NCI-H510A (cell line): Measurements from ENCODE around the gene ATP2B2.

Experiments used
- DNase-seq: peaks from one replicate; lab custom pipeline; 2025; lab: John Stamatoyannopoulos, UW

ATP2B2 gene

DNA sequence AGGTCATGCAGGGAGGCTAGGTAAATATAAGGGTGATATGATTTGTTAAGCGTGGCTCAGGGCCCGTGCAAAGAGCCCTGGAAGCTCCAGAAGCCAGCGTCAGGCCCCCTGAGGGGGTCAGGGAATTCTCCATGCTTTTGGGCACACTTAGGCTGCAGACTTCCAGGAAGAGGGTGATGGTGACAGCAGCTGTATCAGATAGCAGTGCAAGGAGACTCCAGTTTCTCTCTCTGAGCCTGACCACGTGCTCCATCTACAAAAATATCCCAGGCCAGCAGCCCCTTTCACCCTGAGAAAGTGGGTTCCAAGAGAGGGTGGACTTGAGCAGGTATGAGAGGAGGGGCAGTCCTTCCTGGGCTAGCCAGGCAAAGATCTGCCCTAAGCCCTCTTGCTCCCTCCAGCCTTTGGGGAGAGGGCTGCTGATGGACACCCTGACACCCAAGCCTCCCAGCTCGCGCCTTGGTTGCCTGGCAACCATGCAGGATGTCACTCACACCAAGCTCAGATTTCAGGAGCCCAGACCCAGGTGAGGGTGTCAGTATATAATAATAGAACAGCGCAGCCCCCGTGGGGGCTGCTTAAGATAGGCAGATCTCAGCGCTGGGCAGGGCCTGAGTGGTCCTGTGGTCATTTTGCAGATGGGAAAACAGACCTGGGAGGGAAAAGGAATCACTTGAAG lies 35.8 kb downstream of the ATP2B2 start:
- DNase-seq, result no peak

GRCh38 chr3:10468613-10469354 lies 36.6 kb downstream of the ATP2B2 start:
- DNase-seq, result no peak

- no peak for DNase-seq
These were observed 37.3 kb downstream of the ATP2B2 start for GRCh38 chr3:10467904-10468612.

DNA sequence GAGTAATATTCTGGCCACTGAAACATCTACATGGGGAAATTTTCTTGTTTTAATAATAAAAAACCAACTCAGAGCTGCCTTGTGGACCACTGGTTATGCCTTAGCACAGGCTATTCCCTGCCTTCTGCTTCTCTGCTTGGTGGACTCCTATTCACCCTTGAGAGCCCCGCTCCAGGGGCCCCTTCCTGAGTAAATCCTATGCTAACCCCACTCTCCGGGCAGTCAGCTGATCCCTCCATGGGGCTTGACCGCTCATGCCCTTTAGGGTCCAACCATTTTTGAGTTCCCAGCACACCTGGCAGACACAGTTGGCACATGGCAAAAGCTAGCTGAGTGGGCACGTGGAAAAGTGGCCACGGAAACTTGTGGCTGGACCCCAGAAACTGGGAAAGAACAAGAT lies 38.2 kb downstream of the ATP2B2 start:
- DNase-seq, result no peak

- DNase-seq, result no peak
These were observed 39.2 kb downstream of the ATP2B2 start for GRCh38 chr3:10466186-10466585.

GRCh38 chr3:10465161-10465560 lies 40.2 kb downstream of the ATP2B2 start:
- DNase-seq, result no peak

- no peak for DNase-seq
These were observed 41.6 kb downstream of the ATP2B2 start for GRCh38 chr3:10463533-10464434.

DNA sequence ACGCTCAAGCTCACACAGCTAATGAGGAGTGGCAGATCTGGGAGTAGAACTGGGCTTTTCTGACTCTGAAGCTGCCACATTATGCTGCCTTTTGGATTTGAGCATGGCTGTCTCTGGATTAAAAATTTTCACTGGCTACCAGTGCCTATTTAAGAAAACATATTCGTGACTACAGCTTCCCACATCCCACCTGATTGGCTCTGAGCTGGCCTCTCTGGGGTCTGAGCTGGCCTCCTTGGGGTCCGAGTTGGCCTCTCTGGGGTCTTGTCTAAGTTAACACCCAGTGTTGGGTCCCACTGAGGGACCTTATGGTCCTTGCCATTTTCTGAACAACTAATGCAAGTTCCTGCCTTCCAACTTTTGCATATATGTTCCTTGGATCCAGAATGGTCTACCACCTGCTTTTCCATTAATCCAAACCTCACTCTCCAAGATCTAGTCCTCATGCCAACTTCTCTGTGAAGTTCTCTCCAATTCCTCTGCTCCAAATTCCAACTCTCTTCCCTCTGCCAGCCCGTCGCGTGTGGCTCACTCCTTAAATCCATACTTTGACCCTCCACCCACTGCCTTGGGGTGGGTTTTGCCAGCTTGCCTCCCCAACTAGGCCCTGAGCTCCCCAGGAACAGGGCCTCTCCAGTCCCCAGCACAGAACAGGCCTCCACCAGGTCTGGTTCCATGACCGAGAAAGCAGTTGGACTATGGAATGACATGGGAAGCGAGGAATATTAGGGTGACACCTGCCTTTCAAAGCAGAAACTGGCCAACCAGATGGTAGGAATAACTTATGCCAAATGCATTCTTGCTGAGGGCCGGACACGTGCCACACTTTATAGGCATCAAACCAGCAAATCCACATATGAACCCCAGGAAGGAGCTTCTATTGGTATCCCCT lies 42.5 kb downstream of the ATP2B2 start:
- DNase-seq, result no peak

GRCh38 chr3:10460951-10461545 lies 44.3 kb downstream of the ATP2B2 start:
- no peak for DNase-seq

DNA sequence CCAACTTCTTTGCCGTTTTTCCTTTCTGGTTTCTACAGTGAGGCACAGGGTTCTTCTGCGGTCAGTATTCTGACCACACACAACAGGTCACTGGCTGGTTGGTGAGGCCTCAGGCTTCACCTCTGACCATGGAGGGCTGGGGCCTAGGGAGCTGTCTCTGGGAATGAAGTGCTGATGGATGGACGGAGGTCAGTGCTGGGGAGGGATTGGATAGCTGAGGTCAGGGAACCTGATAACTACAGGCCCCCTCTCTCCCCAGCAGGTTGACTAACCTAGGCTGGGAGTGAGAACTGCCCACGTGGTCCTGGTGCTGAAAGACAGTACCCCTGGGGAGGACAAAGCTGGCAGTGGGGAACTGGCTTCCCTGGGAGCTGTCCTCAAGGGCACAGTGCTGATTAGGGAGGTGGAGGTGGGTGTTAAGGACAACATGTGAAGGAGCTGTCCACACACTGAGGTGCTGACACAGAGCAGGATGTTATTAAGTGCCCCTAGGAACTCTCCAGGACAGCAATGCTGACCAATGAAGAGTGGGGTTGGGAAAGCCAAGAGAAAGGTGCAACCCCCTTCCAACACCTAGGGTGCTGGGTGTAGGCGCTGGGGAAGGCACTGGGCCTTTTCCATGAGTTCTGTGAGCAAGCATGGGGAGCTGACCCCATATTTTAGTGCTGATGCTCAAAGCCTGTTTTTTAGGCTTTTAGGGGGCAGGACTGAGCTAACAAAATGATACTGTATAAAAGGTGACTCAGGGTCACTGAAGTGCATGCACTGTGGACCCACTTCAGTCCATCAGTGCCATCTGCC lies 45.2 kb downstream of the ATP2B2 start:
- no peak for DNase-seq

DNA sequence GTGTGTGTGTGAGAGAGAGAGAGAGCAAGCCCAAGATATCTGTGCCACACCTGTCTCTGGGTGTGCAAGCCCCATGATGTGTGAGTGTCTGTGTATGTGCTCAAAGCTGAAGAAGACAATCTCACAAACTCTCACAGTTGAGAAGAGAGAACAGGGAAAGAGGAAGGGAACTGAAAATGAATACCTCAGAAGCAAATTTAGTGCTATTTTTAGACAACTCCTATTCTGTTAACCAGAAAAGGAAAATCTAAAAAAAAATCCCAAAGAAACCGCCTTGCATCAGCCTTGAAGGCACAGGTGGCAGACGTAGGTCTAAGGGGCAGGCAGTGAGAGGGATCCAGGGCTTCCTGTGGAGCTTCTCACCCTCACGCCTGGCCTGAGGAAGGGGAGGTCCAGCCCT lies 47.8 kb downstream of the ATP2B2 start:
- DNase-seq, result no peak

DNA sequence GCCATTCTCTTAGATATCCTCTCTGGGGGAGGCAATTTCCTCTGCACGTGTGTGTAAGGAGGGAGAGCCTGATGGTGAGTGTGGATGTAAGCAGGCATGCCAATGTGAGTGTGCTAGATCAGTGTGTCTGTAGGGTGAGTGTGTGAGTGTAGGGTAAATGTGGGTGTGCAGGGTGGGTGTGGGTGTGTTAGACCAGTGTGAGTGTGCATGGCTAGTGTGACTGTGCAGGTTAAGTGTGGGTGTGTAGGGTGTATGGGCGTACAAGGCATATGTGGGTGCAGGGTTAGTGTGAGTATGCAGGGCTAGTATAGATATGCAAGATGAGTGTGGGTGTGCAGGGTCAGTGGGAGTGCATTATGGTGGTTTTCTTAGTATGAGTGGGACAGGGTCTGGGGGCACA lies 48.4 kb downstream of the ATP2B2 start:
- no peak for DNase-seq

DNA sequence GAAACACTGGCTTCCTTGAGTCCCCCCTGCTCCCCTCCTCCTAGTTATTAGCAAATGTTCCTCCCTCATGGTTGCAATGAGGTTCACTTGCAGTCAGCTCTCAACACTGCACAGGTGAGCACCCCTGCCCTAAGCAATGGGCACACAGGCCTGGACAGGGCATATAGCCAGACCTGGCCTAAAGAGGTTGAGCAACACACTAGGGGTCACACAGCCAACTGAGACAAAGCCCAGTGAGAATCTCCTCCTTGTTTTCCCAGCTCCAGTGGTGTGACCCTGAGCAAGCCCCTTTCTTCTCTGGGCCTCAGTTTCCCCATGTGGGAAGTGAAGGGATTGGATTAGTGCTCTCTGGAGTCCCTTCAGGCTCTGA lies 49.9 kb downstream of the ATP2B2 start:
- DNase-seq, result no peak

DNA sequence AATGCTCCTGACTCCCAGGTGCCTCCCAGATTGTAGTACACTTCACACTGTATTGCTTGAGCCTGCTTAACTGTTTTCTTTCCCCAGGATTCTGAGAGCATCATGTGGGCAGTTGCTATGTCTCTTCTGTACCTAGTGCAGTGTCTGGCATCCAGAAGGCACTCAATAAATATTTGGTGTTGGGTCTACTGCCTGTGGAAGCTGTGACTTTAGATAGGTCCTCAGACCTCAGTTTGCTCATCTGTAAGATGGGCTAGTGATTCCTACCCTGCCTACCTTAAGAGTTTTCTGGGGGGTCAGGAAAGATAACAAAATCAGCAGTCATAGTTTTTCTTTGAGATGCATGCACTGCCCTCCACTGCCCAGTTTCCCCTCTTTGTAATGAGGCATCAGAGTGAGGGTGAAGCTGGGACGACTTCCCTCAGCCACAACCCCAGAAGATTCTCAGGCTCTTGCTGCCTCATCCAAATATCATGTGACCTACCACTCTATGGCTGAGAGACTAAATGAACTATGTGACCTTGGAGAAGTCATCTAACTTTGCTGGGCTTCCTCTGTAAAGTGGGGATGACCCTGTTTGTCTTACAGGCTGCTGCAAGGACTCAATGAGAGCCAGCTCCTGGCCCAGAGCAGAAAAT lies 50.4 kb downstream of the ATP2B2 start:
- no peak for DNase-seq

- no peak for DNase-seq
These were observed 51.8 kb downstream of the ATP2B2 start for GRCh38 chr3:10453431-10454163.

GRCh38 chr3:10450494-10451440 lies 54.6 kb downstream of the ATP2B2 start:
- no peak for DNase-seq

DNA sequence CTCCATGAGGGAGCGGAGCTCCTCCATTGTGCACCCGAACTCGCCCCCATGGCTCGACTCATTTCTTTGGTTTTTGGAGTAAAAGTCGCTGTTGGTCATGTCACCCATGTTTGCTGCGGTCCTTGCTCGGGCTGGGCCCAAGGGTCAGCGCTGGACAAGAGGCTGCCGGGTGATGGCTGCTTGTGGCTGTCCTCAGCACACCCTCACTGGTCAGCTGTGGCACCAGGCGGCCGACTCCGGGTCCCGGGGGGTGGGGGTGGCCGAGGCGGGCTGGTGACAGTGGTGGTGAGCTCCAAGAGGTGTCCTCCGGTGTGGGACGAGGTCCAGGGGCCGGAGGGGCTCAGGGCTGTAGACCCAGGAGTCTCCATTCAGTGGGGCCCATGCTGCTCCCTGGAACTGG lies 56.0 kb downstream of the ATP2B2 start:
- no peak for DNase-seq

DNA sequence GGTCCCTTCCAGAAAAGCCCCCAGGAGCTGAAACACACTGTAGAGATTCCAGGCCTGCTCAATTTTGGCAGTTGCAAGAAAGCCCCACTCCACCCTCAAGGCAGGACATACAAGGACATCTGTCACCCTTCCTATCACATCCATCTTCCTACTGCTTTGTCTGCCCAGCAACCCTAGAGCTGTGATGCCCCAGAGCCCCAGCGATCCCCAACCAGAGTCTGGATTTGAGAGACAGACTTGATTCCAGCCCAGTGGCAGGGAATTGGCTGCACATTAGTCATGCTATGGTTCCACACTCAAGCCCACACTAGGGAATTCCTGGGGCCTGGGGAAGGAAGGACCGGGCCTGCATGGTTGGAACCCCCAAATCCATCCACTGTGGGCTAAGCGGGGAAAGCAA lies 56.8 kb downstream of the ATP2B2 start:
- DNase-seq, result no peak
